D721Med (cell line): ENCODE data around the gene CHST1.
A peak's percentile ranks its signal among the peaks of the same experiment; 100 is the strongest.

ENCODE experiments used
- DNase-seq: peaks from one replicate; pipeline ENCODE4 v3.0.0; 2011; ENCODE audit warnings: low spot score; ENCODE audit not compliant: insufficient read length
- FAIRE-seq: peaks from 2 replicates; lab custom pipeline; 2011; peaks lifted over from hg19 to GRCh38; lab: Jason Lieb, UNC
- TF ChIP-seq, protein P1 (sequence below): IDR thresholded peaks from 2 replicates; pipeline ENCODE4 v1.5.1; 2012; ENCODE audit warnings: mild to moderate bottlenecking, control low read depth; ENCODE audit not compliant: insufficient read depth; ENCODE audit errors: missing control alignments

Gene CHST1

DNA sequence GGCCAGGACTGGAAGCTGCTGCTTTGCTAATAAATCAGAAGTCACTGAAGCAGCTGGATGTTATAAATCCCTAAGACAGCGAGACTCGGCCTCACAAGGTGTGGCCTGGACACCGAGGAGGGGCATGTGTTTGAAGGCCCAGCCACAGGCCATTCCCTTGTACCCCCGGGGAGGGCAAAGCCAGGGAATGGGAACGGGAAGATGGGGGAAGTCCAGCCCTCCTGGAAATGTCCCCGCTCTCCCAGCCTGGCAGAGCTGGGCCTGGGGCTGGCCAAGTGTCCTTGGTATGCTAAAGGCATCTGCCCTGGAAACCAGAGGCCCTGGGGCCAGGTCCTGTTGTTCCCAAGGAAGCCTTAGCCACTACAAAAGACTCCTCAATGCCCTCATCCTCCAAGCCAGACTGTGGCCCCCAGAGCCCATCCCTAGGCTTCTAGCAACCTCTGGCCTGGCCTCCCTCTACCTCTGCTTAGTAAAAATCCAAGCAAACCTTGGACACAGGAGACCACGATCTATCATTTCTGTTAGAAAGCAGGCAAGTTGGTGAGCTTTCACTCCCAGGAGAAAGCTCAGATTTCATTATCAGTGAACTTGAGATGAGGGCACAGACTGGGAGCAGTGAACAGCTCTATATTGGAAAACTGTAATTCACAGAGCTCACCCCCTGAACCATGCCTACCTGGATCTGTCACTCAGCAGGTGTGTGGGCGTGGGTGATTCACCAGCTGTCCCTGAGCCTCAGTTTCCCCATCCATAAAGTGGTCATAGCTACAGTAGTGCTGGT, 11.0 kb downstream of the CHST1 start:
- TF ChIP-seq, protein P1, sequence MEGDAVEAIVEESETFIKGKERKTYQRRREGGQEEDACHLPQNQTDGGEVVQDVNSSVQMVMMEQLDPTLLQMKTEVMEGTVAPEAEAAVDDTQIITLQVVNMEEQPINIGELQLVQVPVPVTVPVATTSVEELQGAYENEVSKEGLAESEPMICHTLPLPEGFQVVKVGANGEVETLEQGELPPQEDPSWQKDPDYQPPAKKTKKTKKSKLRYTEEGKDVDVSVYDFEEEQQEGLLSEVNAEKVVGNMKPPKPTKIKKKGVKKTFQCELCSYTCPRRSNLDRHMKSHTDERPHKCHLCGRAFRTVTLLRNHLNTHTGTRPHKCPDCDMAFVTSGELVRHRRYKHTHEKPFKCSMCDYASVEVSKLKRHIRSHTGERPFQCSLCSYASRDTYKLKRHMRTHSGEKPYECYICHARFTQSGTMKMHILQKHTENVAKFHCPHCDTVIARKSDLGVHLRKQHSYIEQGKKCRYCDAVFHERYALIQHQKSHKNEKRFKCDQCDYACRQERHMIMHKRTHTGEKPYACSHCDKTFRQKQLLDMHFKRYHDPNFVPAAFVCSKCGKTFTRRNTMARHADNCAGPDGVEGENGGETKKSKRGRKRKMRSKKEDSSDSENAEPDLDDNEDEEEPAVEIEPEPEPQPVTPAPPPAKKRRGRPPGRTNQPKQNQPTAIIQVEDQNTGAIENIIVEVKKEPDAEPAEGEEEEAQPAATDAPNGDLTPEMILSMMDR, result peak; percentile 2
- FAIRE-seq, result no peak

DNA sequence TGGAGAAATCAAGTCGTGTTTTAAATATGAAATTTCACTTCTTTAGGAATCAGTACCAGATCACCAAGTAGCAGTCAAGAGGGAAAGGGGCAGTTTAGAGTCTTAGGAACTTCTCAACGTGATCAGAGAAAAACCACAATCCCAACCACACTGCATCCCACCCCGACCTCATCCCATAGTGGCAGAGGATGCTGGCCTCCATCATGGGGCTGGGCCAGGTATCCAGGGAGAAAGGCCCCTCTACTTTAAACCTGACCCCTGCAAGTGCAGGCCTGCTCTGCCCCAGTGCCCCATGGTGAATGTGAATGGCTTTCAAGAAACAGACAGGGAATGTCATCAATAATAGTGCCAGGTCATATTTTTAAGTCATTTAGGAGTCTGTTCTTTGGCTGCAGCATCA, 12.1 kb downstream of the CHST1 start:
- TF ChIP-seq, protein P1, result no peak
- DNase-seq (no peak), FAIRE-seq (no peak)

More for the DNA sequence above, 11.0 kb downstream of the CHST1 start:
- no peak for DNase-seq

DNA sequence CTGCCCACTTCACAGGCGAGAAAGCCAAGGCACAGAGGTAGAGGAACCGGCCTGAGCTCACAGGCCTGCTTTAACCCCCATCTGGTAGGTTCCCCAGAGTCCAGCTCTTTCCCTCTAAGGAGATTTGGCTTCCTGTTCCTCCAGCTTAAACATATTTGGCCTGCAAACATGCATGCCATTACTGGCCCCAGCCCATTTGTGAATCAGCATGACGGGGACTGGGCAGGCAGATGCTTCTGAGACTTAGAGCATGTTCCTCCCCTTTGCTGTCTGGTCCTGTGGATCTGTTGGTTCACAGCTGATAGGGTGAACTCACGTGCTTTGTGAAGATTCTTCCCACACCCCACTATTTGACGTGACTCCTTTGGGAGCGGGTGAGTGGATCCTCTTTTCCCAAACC, 12.6 kb downstream of the CHST1 start:
- TF ChIP-seq, protein P1, result no peak
- no peak for DNase-seq
- no peak for FAIRE-seq

DNA sequence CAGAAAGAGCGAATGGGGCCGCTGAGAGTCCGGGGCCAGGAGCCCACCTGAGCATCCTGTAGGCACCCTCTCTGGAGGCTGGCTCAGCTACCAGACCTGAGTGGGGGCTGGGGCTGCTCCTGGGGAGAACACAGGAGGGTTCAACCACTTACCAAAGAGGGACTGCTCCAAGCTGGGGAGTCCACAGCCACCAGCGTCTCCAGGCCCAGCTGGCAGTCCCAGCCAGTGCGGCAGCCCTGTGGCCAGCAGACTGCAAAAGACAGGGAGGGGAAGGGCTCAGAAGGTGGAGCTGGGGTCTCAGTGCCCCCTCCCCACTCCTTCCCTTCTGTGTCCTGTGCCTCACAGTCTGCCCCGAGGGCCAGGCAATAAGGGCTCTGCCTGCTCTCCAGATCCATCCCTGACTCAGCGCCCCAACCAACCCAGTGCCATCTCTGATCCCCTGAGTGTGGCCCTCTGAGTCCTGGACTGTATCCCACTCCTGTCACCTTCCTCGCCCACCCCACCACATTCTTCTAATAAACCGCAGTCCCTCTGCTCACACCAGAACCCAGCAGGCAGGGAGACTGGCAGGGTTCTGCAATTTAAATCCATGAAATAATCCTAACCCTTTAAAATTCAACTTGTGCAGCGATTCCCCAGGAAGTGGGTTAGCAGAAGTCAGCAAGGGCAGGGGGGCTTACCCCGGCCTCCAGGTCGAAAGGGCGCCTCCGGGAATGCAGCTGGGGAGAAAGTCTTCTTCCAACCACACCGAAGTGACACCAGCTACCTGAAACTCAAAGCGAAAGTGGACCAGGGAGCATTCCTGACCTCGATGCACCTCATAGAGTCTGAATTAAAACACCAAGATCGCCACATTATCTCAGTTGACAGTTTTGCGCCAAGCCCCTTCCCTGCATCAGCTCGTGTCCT, 13.3 kb downstream of the CHST1 start:
- TF ChIP-seq, protein P1, result no peak
- DNase-seq, result no peak
- FAIRE-seq, result no peak

DNA sequence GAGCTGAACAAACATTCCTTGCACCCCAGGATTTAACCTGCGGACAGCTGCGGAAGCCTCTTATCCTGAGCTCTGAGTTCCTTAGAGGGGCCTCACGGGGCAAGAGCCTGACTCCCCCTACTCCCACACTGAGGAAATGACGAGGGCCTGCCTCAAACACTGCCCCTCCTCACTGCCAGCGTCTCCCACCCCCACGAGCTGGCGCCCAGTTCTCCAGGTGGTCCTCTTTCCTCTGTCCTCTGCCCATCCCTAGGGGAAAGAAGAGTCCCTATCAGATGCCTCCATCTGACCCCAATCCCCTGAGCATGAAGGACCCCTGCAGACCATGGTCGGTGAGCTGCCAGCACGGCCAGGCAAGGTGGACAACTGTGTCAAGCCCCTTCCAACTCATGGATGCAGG, 14.3 kb downstream of the CHST1 start:
- DNase-seq (no peak), FAIRE-seq (no peak)
- TF ChIP-seq, protein P1, result no peak

DNA sequence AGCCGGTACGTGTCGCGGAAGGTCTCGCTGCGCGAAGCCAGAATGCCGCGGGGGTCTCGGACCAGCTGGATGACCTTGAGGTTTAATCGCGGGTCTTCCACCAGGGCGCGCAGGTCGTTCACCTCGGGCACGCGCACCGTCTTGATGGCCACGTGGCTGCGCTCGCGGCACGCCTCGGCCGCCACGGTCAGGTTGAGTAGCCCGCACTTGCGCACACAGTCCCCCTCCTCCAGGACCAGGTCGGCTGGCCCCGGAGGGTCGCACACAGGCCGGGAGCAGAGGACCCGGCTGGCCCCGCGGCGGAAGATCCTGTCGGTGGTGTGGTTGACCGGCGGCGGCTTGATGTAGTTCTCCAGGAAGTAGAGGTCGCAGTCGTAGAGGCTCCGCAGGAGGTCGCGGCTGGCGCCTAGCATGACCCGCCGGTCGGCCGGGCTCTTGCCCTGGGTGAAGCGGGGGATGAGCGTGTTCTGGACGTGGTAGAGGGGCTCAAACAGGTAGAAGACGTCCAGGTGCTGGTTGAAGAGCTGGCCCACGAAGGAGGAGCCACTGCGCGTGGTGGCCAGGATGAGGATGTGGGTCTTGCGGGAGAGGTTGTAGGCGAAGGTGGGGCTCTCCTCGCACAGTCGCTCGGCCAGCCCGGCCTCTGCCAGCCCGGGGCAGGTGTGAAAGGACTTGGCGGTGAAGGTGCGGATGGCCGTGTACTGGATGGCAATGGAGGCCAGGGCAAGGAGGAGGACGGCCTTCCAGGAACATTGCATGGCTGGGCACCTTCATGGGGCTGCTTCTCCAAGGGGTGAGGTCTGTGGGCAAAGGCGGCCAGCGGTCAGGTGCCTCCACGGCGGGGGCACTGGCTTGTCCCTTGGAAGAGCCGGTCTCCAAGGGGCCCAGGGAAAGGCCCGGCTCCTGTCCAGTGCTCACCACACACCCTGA, 15.0 kb downstream of the CHST1 start:
- no peak for FAIRE-seq
- TF ChIP-seq, protein P1, result no peak
- DNase-seq, result no peak
